ENCODE measurements around the gene CLP1. TPM values are rescaled to one million over a fixed set of nuclear protein-coding genes. Genes with fewer than 3 reads are reported as not detected.

CLP1 gene
- 23.0 and 24.2 TPM in 2 replicates for polyA plus RNA-seq (2013)

GRCh38 chr11:57657194-57658022 lies at the start of gene CLP1:
Gene CLP1, plus strand, starts transcription at chr11:57657762. Its CDS starts 1,715 bp downstream, at chr11:57659477.
- Histone ChIP-seq H2AK5ac (ENCODE audit: low read length) (no peak within 1 kb of the TSS), H3K9ac (ENCODE audit: low read length) (peak within 1 kb of the TSS; percentile 70), H3K27ac (ENCODE audit: low read depth, low read length) (peak within 1 kb of the TSS; percentile 63), H3K4me2 (ENCODE audit: low read length) (peak within 1 kb of the TSS; percentile 98), H2BK120ac (ENCODE audit: insufficient read depth, low read length, poor library complexity) (peak within 1 kb of the TSS; percentile 13), H3K79me2 (ENCODE audit: control insufficient read depth, insufficient read depth, low read length, poor library complexity) (peaks cover 2% of the 10 kb centered on the region), H4K91ac (ENCODE audit: low read depth, low read length) (peak within 1 kb of the TSS; percentile 15), H2BK5ac (ENCODE audit: low read depth, low read length, poor library complexity) (peak within 1 kb of the TSS; percentile 80), H3K18ac (ENCODE audit: low read length) (peak within 1 kb of the TSS; percentile 83), H4K8ac (ENCODE audit: low read depth, low read length) (peak within 1 kb of the TSS; percentile 95), H3K14ac (ENCODE audit: low read length) (peak within 1 kb of the TSS; percentile 86), H3K27me3 (ENCODE audit: insufficient read depth, low read length) (no peaks in the 10 kb centered on the region), H4K12ac (ENCODE audit: low read depth, low read length) (peak within 1 kb of the TSS; percentile 80), H3K4me3 (ENCODE audit: low read depth, low read length) (peak within 1 kb of the TSS; percentile 85), H3K23ac (ENCODE audit: low read length) (no peak within 1 kb of the TSS), H3K79me1 (ENCODE audit: low read length) (peaks cover 2% of the 10 kb centered on the region), H2BK12ac (ENCODE audit: low read length) (no peak within 1 kb of the TSS), H3K4me1 (ENCODE audit: control insufficient read depth in 1 of 2, insufficient read depth in 2 of 2, low read length in 2 of 2) (no peaks in the 10 kb centered on the region), H3K36me3 (ENCODE audit: control insufficient read depth in 1 of 2, insufficient read depth in 2 of 2, low read length in 2 of 2) (peaks cover 17 to 21% of the 10 kb centered on the region in 2 experiments), H3K4ac (ENCODE audit: low read depth, low read length) (peak within 1 kb of the TSS; percentile 57), H3K9me3 (ENCODE audit: insufficient read depth, low read depth, low read length) (no peaks in the 10 kb centered on the region), H2AFZ (ENCODE audit: insufficient read depth, low read length, poor library complexity) (peak within 1 kb of the TSS; percentile 89)
- WGBS (ENCODE audit: extremely low coverage, insufficient coverage, insufficient read length) = no CpG with 5 or more reads among the region's 45 CpGs
- peak; percentile 99 to 100 for DNase-seq

DNA sequence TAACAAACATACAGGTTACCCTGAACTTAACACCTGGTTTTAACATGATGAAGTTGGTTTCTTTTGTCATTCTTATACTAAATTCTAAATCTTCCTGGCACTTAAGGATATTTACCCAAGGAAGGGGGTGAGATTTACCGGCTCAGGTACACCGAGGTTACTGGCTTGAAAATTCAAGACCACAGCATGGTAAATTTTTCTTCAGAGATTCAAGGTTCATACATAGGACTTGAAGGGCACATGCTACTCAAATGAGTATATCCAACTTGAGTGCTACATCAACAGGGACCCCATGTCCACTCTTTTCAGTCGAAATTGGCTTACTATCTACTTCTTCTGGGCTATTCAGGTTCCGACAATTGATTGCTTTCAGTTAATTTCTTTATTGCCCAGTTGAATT lies 47.4 kb upstream of the CLP1 start:
- H3K9me3 ChIP-seq (ENCODE audit: insufficient read depth, low read depth, low read length) = no peaks in the 10 kb centered on the region
- H3K18ac ChIP-seq (ENCODE audit: low read length) = no peak overlapping the region
- H4K12ac ChIP-seq (ENCODE audit: low read depth, low read length) = no peak overlapping the region
- H3K79me1 ChIP-seq (ENCODE audit: low read length) = no peaks in the 10 kb centered on the region
- no peak overlapping the region for H4K91ac ChIP-seq (ENCODE audit: low read depth, low read length)
- H2BK120ac ChIP-seq (ENCODE audit: insufficient read depth, low read length, poor library complexity) = no peak overlapping the region
- H3K4ac ChIP-seq (ENCODE audit: low read depth, low read length) = no peak overlapping the region
- H3K36me3 ChIP-seq (ENCODE audit: control insufficient read depth in 1 of 2, insufficient read depth in 2 of 2, low read length in 2 of 2) = peaks cover 0 to 2% of the 10 kb centered on the region in 2 experiments
- no peak overlapping the region for H3K9ac ChIP-seq (ENCODE audit: low read length)
- H2AK5ac ChIP-seq (ENCODE audit: low read length) = no peak overlapping the region
- no peak overlapping the region for H3K4me3 ChIP-seq (ENCODE audit: low read depth, low read length)
- no peak for DNase-seq
- H3K23ac ChIP-seq (ENCODE audit: low read length) = no peak overlapping the region
- H3K4me2 ChIP-seq (ENCODE audit: low read length) = no peak overlapping the region
- H2BK12ac ChIP-seq (ENCODE audit: low read length) = no peak overlapping the region
- no peaks in the 10 kb centered on the region for H3K27me3 ChIP-seq (ENCODE audit: insufficient read depth, low read length)
- H3K14ac ChIP-seq (ENCODE audit: low read length) = no peak overlapping the region
- no peaks in the 10 kb centered on the region for H3K79me2 ChIP-seq (ENCODE audit: control insufficient read depth, insufficient read depth, low read length, poor library complexity)
- no peak overlapping the region for H3K27ac ChIP-seq (ENCODE audit: low read depth, low read length)
- WGBS (ENCODE audit: extremely low coverage, insufficient coverage, insufficient read length) = no CpG with 5 or more reads among the region's 4 CpGs
- H4K8ac ChIP-seq (ENCODE audit: low read depth, low read length) = no peak overlapping the region
- no peaks in the 10 kb centered on the region for H3K4me1 ChIP-seq (ENCODE audit: control insufficient read depth in 1 of 2, insufficient read depth in 2 of 2, low read length in 2 of 2)
- H2AFZ ChIP-seq (ENCODE audit: insufficient read depth, low read length, poor library complexity) = no peak overlapping the region
- H2BK5ac ChIP-seq (ENCODE audit: low read depth, low read length, poor library complexity) = no peak overlapping the region

DNA sequence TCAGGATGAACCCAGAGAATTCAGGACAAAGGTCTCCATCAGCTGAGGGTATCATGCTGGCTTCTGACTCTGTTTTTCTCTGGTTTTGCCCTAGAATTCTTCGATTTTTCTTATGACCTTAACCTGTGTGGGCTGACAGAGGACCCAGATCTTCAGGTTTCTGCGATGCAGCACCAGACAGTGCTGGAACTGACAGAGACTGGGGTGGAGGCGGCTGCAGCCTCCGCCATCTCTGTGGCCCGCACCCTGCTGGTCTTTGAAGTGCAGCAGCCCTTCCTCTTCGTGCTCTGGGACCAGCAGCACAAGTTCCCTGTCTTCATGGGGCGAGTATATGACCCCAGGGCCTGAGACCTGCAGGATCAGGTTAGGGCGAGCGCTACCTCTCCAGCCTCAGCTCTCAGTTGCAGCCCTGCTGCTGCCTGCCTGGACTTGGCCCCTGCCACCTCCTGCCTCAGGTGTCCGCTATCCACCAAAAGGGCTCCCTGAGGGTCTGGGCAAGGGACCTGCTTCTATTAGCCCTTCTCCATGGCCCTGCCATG lies 43.3 kb upstream of the CLP1 start:
- H3K27ac ChIP-seq (ENCODE audit: low read depth, low read length) = no peak overlapping the region
- WGBS (ENCODE audit: extremely low coverage, insufficient coverage, insufficient read length) = no CpG with 5 or more reads among the region's 10 CpGs
- no peaks in the 10 kb centered on the region for H3K79me2 ChIP-seq (ENCODE audit: control insufficient read depth, insufficient read depth, low read length, poor library complexity)
- peaks cover 0 to 2% of the 10 kb centered on the region in 2 experiments for H3K36me3 ChIP-seq (ENCODE audit: control insufficient read depth in 1 of 2, insufficient read depth in 2 of 2, low read length in 2 of 2)
- H3K9me3 ChIP-seq (ENCODE audit: insufficient read depth, low read depth, low read length) = no peaks in the 10 kb centered on the region
- no peak overlapping the region for H4K91ac ChIP-seq (ENCODE audit: low read depth, low read length)
- H3K18ac ChIP-seq (ENCODE audit: low read length) = no peak overlapping the region
- no peaks in the 10 kb centered on the region for H3K79me1 ChIP-seq (ENCODE audit: low read length)
- no peak overlapping the region for H2BK5ac ChIP-seq (ENCODE audit: low read depth, low read length, poor library complexity)
- H4K12ac ChIP-seq (ENCODE audit: low read depth, low read length) = no peak overlapping the region
- H3K4ac ChIP-seq (ENCODE audit: low read depth, low read length) = no peak overlapping the region
- H2BK12ac ChIP-seq (ENCODE audit: low read length) = no peak overlapping the region
- peak; percentile 77 to 80 for DNase-seq
- no peak overlapping the region for H3K23ac ChIP-seq (ENCODE audit: low read length)
- no peaks in the 10 kb centered on the region for H3K27me3 ChIP-seq (ENCODE audit: insufficient read depth, low read length)
- no peak overlapping the region for H2AFZ ChIP-seq (ENCODE audit: insufficient read depth, low read length, poor library complexity)
- H3K4me2 ChIP-seq (ENCODE audit: low read length) = no peak overlapping the region
- H3K9ac ChIP-seq (ENCODE audit: low read length) = no peak overlapping the region
- no peak overlapping the region for H4K8ac ChIP-seq (ENCODE audit: low read depth, low read length)
- no peak overlapping the region for H3K14ac ChIP-seq (ENCODE audit: low read length)
- no peak overlapping the region for H2BK120ac ChIP-seq (ENCODE audit: insufficient read depth, low read length, poor library complexity)
- no peaks in the 10 kb centered on the region for H3K4me1 ChIP-seq (ENCODE audit: control insufficient read depth in 1 of 2, insufficient read depth in 2 of 2, low read length in 2 of 2)
- H3K4me3 ChIP-seq (ENCODE audit: low read depth, low read length) = no peak overlapping the region
- no peak overlapping the region for H2AK5ac ChIP-seq (ENCODE audit: low read length)

DNA sequence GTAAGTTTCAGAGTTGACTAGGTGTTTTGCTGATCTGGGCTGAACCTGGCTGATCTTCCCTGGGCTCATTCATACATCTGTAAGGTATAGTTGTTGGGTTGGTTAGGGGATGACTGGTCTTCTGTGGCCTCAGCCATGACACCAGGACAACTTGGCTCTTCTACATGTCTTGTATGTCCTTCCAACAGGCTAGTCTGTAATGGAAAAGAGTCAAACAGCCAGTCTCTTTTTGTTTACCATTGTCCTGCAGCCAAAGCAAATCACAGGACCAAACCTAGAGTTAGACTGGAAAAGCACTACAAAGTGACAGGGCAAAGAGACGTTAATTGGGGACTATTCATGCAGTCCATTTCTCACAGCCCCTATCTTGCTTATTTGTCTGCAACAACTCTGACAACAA lies 42.3 kb upstream of the CLP1 start:
- Histone ChIP-seq H2BK5ac (ENCODE audit: low read depth, low read length, poor library complexity) (no peak overlapping the region), H3K4me2 (ENCODE audit: low read length) (no peak overlapping the region), H3K9me3 (ENCODE audit: insufficient read depth, low read depth, low read length) (no peaks in the 10 kb centered on the region), H3K4me1 (ENCODE audit: control insufficient read depth in 1 of 2, insufficient read depth in 2 of 2, low read length in 2 of 2) (no peaks in the 10 kb centered on the region), H3K23ac (ENCODE audit: low read length) (no peak overlapping the region), H3K4me3 (ENCODE audit: low read depth, low read length) (no peak overlapping the region), H2AFZ (ENCODE audit: insufficient read depth, low read length, poor library complexity) (no peak overlapping the region), H3K27me3 (ENCODE audit: insufficient read depth, low read length) (no peaks in the 10 kb centered on the region), H3K79me1 (ENCODE audit: low read length) (no peaks in the 10 kb centered on the region), H3K18ac (ENCODE audit: low read length) (no peak overlapping the region), H2BK12ac (ENCODE audit: low read length) (no peak overlapping the region), H3K4ac (ENCODE audit: low read depth, low read length) (no peak overlapping the region), H2BK120ac (ENCODE audit: insufficient read depth, low read length, poor library complexity) (no peak overlapping the region), H2AK5ac (ENCODE audit: low read length) (no peak overlapping the region), H3K9ac (ENCODE audit: low read length) (no peak overlapping the region), H4K8ac (ENCODE audit: low read depth, low read length) (no peak overlapping the region), H3K79me2 (ENCODE audit: control insufficient read depth, insufficient read depth, low read length, poor library complexity) (no peaks in the 10 kb centered on the region), H3K36me3 (ENCODE audit: control insufficient read depth in 1 of 2, insufficient read depth in 2 of 2, low read length in 2 of 2) (peaks cover 0 to 2% of the 10 kb centered on the region in 2 experiments), H3K14ac (ENCODE audit: low read length) (no peak overlapping the region), H3K27ac (ENCODE audit: low read depth, low read length) (no peak overlapping the region), H4K91ac (ENCODE audit: low read depth, low read length) (no peak overlapping the region), H4K12ac (ENCODE audit: low read depth, low read length) (no peak overlapping the region)
- no peak for DNase-seq
- no CpG with 5 or more reads among the region's 1 CpG for WGBS (ENCODE audit: extremely low coverage, insufficient coverage, insufficient read length)
